Adrenal gland (tissue), 12 donors: ENCODE data around the gene TMEM253. TPM values are rescaled to one million over a fixed set of nuclear protein-coding genes. Genes with fewer than 3 reads are reported as not detected.

Experiments used
- DNase-seq, 7 donors: peaks; one replicate each; pipeline ENCODE4 v3.0.0-alpha.2; 2019 to 2020
- H3K27ac ChIP-seq, 5 donors: fragments of 200-600 bp; sonication (generic) in 4 of 5; 1 replicate in 3 of 5; 2 replicates in 2 of 5; pipeline versions ENCODE4 v1.5.1 to v1.8.0; 2016 to 2020; ENCODE audit warnings: mild to moderate bottlenecking in 1 of 5
- H3K27me3 ChIP-seq: fragments of 200-600 bp; 2 replicates; pipeline ENCODE4 v1.8.0; 2021
- H3K36me3 ChIP-seq, 2 donors: fragments of 200-600 bp; replicated peaks in 1 of 2; 1 replicate in 1 of 2; 2 replicates in 1 of 2; pipeline versions ENCODE4 v1.5.1 to v1.8.0; 2018 to 2022
- H3K4me1 ChIP-seq, 2 donors: fragments of 200-600 bp; replicated peaks in 1 of 2; 1 replicate in 1 of 2; 2 replicates in 1 of 2; pipeline versions ENCODE4 v1.5.1 to v1.8.0; 2018 to 2021
- H3K4me3 ChIP-seq, 4 donors: fragments of 200-600 bp; sonication (generic) in 3 of 4; one replicate each; pipeline ENCODE4 v1.5.1; 2016 to 2018
- H3K9me3 ChIP-seq, 3 donors: fragments of 200-600 bp; sonication (generic) in 1 of 3; replicated peaks in 1 of 3; 1 replicate in 2 of 3; 2 replicates in 1 of 3; pipeline versions ENCODE4 v1.5.1 to v1.8.0; 2016 to 2021
- CTCF ChIP-seq, 6 experiments: fragments of 450-650 bp in 4 of 6; fragments of 200-600 bp in 2 of 6; sonication (generic) in 1 of 6; IDR thresholded peaks; 1 replicate in 5 of 6; 2 replicates in 1 of 6; pipeline versions ENCODE4 v1.5.1 to v1.8.0; 2016 to 2021; ENCODE audit warnings: antibody characterized with exemption in 6 of 6, mild to moderate bottlenecking in 2 of 6, moderate library complexity in 1 of 6
- POLR2A ChIP-seq, 2 donors: fragments of 450-650 bp; IDR thresholded peaks; one replicate each; pipeline ENCODE4 v1.6.1; 2017; ENCODE audit warnings: antibody characterized with exemption in 2 of 2, mild to moderate bottlenecking in 2 of 2, moderate library complexity in 1 of 2
- WGBS, 4 donors: extraction: QIAGEN DNeasy Blood & Tissue Kit in 2 of 4; methylation state at CpG; one replicate each; pipeline versions ENCODE4 v1.1.5 to v1.1.7; 2013 to 2017; 5-methylcytosine and 5-hydroxymethylcytosine counted together
- intact Hi-C, 2 donors: fragments of 100-400 bp; cut with DNase I; formaldehyde crosslinking; loops; one replicate each; pipeline versions ENCODE4 v1.14.1 to v1.15.0; 2022 to 2023
- polyA plus RNA-seq, 3 donors: library from polyadenylated mRNA; stranded (reverse); fragments of 200-250 nt in 2 of 3; fragments of 350-450 nt in 1 of 3; fragmentation: Illumina TruSeq in 1 of 3; extraction: RNeasy Lipid Tissue Mini Kit (QIAGEN cat#74804) in 1 of 3; gene quantifications; one replicate each; pipeline ENCODE4 v1.2.3, GENCODE V29; 2013 to 2014
- total RNA-seq, 9 donors: library from RNA; depleted of rRNA in 4 of 9; stranded (reverse); fragments of >200 nt in 4 of 9; fragments of 120-200 nt in 1 of 9; fragmentation: NEBNext Ultra II Directional in 1 of 9; extraction: Animal tissue kit (Norgen Biotek cat#: 25700) in 1 of 9; gene quantifications; one replicate each; pipeline versions ENCODE4 v1.1.0 to v1.2.4, GENCODE V29; 2013 to 2023
- donor health status: healthy with polysubstance abuse.
- donor health status: Bipolar disorder and iron deficiency.
- donor health status: DM: yes; HTN: yes; CAD: no.
- donor health status: DM: no; HTN: no; CAD: no.
- donor health status: DM: no; HTN: no; CAD: no.
- donor health status: DM: yes; HTN: yes; CAD: no.

TMEM253 gene
- total and polyA plus RNA-seq, 12 donors, result 0.55 to 8.8 (median 2.3) TPM; not detected in 1

GRCh38 chr14:21055432-21056117, 45.3 kb upstream of the TMEM253 start:
- 76 to 84% (median 80%) methylated on average over 5 of the region's 5 CpGs for WGBS, 4 donors
- H3K27ac ChIP-seq, result no peak overlapping the region
- intact Hi-C loops, result no loop called here

GRCh38 chr14:21056520-21057163, 44.2 kb upstream of the TMEM253 start:
- no peak overlapping the region for H3K27ac ChIP-seq
- intact Hi-C loops, result no loop called here
- no peaks in the 10 kb centered on the region for H3K36me3 ChIP-seq
- no peaks in the 10 kb centered on the region for H3K27me3 ChIP-seq
- H3K4me3 ChIP-seq, result no peak overlapping the region
- H3K4me1 ChIP-seq, result peaks cover 0 to 6% of the 10 kb centered on the region in 2 donors
- WGBS, 4 donors, result 74 to 84% (median 77%) methylated on average over 10 of the region's 10 CpGs
- no peaks in the 10 kb centered on the region for H3K9me3 ChIP-seq
- TF ChIP-seq CTCF (IDR thresholded peaks at IDR 0.05) (no peak), POLR2A (IDR thresholded peaks at IDR 0.05) (no peak)
- DNase-seq, result no peak

More at GRCh38 chr14:21055432-21056117, 45.3 kb upstream of the TMEM253 start:
- Histone ChIP-seq H3K4me3 (no peak overlapping the region), H3K36me3 (no peaks in the 10 kb centered on the region), H3K9me3 (no peaks in the 10 kb centered on the region), H3K4me1 (peaks cover 0 to 6% of the 10 kb centered on the region in 2 donors), H3K27me3 (no peaks in the 10 kb centered on the region)
- TF ChIP-seq POLR2A (IDR thresholded peaks at IDR 0.05) (no peak), CTCF (IDR thresholded peaks at IDR 0.05) (no peak)
- no peak for DNase-seq

GRCh38 chr14:21057803-21058675, 42.8 kb upstream of the TMEM253 start, which contains the start of gene RNASE8:
Gene RNASE8 (plus strand): TSS chr14:21057822. CDS start chr14:21057893, 71 bp downstream.
- no peak for DNase-seq
- no peak within 1 kb of the TSS for H3K27ac ChIP-seq
- H3K4me1 ChIP-seq, result peaks cover 4 to 6% of the 10 kb centered on the region in 2 donors
- H3K27me3 ChIP-seq, result no peaks in the 10 kb centered on the region
- no peaks in the 10 kb centered on the region for H3K9me3 ChIP-seq
- no peak within 1 kb of the TSS for H3K4me3 ChIP-seq
- TF ChIP-seq POLR2A (IDR thresholded peaks at IDR 0.05), result no peak
- TF ChIP-seq CTCF (IDR thresholded peaks at IDR 0.05), result peak in 1 of 6 experiments; percentile 25
- no peaks in the 10 kb centered on the region for H3K36me3 ChIP-seq
- intact Hi-C loops, result no loop called here
- 68 to 95% (median 76%) methylated on average over 4 to 8 of the region's 8 CpGs for WGBS, 4 donors

- TF ChIP-seq CTCF (IDR thresholded peaks at IDR 0.05) (no peak), POLR2A (IDR thresholded peaks at IDR 0.05) (no peak)
- Histone ChIP-seq H3K9me3 (no peaks in the 10 kb centered on the region), H3K4me3 (no peak overlapping the region), H3K36me3 (no peaks in the 10 kb centered on the region), H3K27me3 (no peaks in the 10 kb centered on the region), H3K27ac (no peak overlapping the region), H3K4me1 (peaks cover 7 to 10% of the 10 kb centered on the region in 2 donors)
- intact Hi-C loops, result no loop called here
- WGBS, 4 donors, result 91 to 98% (median 92%) methylated on average over 4 to 5 of the region's 5 CpGs
- no peak for DNase-seq
Observed at GRCh38 chr14:21058903-21059302, 42.0 kb upstream of the TMEM253 start.
